Measurements from ENCODE around the gene FBLN5. TPM values are rescaled to one million over a fixed set of nuclear protein-coding genes. Genes with fewer than 3 reads are reported as not detected.

FBLN5 gene
- total and polyA plus RNA-seq, 5 experiments from 2014 or later = 7.2 to 37.7 (median 21.2) TPM

GRCh38 chr14:91830777-91831176 is 116.7 kb downstream of the FBLN5 start:
- peak overlapping the region in 7 of 10 donors; percentile 20 to 77 (median 47) for H3K27ac Mint-ChIP-seq
- no peaks in the 10 kb centered on the region for H3K27me3 Mint-ChIP-seq
- no peak for DNase-seq
- H3K4me3 Mint-ChIP-seq = peak overlapping the region in 6 of 10 donors; percentile 5 to 55 (median 29)
- H3K9me3 Mint-ChIP-seq = peaks cover 0 to 10% (median 3%) of the 10 kb centered on the region in 9 donors
- POLR2A ChIA-PET = interaction anchor here (0.8 to 1.6 kb wide), 5 partner anchors 26 to 69 kb away, joined by 3 to 6 read pairs (median 3); partner anchors contain the start of gene TC2N
- H3K36me3 Mint-ChIP-seq = peaks cover 14 to 51% (median 22%) of the 10 kb centered on the region in 3 donors
- no peak for ATAC-seq
- peaks cover 34 to 67% (median 59%) of the 10 kb centered on the region in 4 donors for H3K4me1 Mint-ChIP-seq

DNA sequence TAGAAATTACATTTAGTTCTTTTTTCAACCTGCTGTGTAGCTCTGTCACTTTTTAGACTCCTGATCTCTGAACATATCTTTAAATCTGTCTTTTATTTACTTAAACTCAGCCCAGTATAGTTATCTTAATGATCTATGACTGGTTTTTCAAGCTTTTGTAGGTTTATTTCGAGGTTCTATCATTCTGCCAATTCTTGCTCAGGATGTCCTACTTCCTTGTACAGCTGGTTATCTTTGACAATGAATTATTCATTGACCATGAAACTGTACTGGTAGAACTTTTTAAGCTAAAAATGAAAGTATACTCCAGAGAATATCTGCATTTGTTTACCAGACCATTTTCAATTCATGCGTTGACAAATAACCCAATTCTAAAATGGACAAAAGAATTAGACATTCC is 118.0 kb downstream of the FBLN5 start:
- H3K4me1 Mint-ChIP-seq = peaks cover 33 to 66% (median 56%) of the 10 kb centered on the region in 4 donors
- ATAC-seq (no peak), DNase-seq (no peak)
- H3K27ac Mint-ChIP-seq = peak overlapping the region in 6 of 10 donors; percentile 1 to 74 (median 24)
- no peaks in the 10 kb centered on the region for H3K27me3 Mint-ChIP-seq
- POLR2A ChIA-PET = interaction anchor here (0.9 to 1.6 kb wide), 4 partner anchors 27 to 66 kb away, joined by 3 to 6 read pairs (median 3); partner anchors contain the start of gene TC2N
- H3K4me3 Mint-ChIP-seq = peak overlapping the region in 1 of 10 donors; percentile 54
- H3K36me3 Mint-ChIP-seq = peaks cover 16 to 58% (median 31%) of the 10 kb centered on the region in 3 donors
- peaks cover 0 to 10% (median 3%) of the 10 kb centered on the region in 9 donors for H3K9me3 Mint-ChIP-seq

DNA sequence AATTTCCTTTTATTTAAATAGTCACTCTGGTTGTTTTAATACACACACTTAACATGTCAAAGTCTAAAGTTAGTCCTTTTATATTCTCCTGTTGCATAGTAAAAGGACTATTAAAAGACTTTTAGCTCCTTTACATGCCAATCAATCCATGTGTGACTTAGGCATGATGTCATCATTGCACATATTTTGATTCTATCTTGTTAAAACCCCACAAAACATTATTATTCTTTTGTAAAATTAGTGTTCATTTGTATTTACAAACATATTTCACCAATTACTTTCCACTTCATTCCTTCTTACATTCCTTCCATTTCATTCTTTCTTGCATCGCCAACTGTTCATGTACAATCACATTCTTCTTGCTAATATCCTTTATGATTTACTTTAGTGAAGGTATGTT is 119.7 kb downstream of the FBLN5 start:
- DNase-seq (no peak), ATAC-seq (no peak)
- peak overlapping the region in 3 of 10 donors; percentile 2 to 43 (median 10) for H3K27ac Mint-ChIP-seq
- H3K4me1 Mint-ChIP-seq = peaks cover 28 to 64% (median 48%) of the 10 kb centered on the region in 4 donors
- H3K9me3 Mint-ChIP-seq = peaks cover under 1 to 10% (median 4%) of the 10 kb centered on the region in 9 donors
- H3K27me3 Mint-ChIP-seq = no peaks in the 10 kb centered on the region
- POLR2A ChIA-PET = interaction anchor here (1.2 kb wide), 1 partner anchor 45 kb away, joined by 4 read pairs; no protein-coding TSS in a partner anchor
- no peak overlapping the region for H3K4me3 Mint-ChIP-seq
- peaks cover 26 to 66% (median 35%) of the 10 kb centered on the region in 3 donors for H3K36me3 Mint-ChIP-seq

Other genes starting within 250 kb of the FBLN5 start
- gene CATSPERB, start 215.6 kb downstream of the FBLN5 start, total RNA-seq = 1 to 10 TPM; 4.6 to 6.3 TPM
- under 1 TPM in 2 of 3 donors, not detected in 1; 0.09 to 0.49 TPM for gene CATSPERB, start 215.6 kb downstream of the FBLN5 start, polyA plus RNA-seq
- gene TC2N, start 80.2 kb downstream of the FBLN5 start, total RNA-seq = 100 to 1,000 TPM; 298 to 309 TPM
- 100 to 1,000 TPM; 125 to 167 (median 160) TPM for gene TC2N, start 80.2 kb downstream of the FBLN5 start, polyA plus RNA-seq
- gene TRIP11, start 92.4 kb upstream of the FBLN5 start, total RNA-seq = 10 to 100 TPM; 70.8 to 76.3 TPM
- 10 to 100 TPM; 31.4 to 57.6 (median 50.8) TPM for gene TRIP11, start 92.4 kb upstream of the FBLN5 start, polyA plus RNA-seq
- 10 to 100 TPM; 54.9 to 59.3 TPM for gene ATXN3, start 158.9 kb upstream of the FBLN5 start, total RNA-seq
- 10 to 100 TPM; 11.3 to 15.5 (median 14.3) TPM for gene ATXN3, start 158.9 kb upstream of the FBLN5 start, polyA plus RNA-seq
- 100 to 1,000 TPM in 1 of 2 experiments, 10 to 100 TPM in 1; 91.1 to 104 TPM for gene NDUFB1, start 174.0 kb upstream of the FBLN5 start, total RNA-seq
- gene NDUFB1, start 174.0 kb upstream of the FBLN5 start, polyA plus RNA-seq = 100 to 1,000 TPM; 331 to 412 (median 399) TPM
- gene CPSF2, start 174.3 kb upstream of the FBLN5 start, total RNA-seq = 10 to 100 TPM; 69.4 to 74.4 TPM
- gene CPSF2, start 174.3 kb upstream of the FBLN5 start, polyA plus RNA-seq = 10 to 100 TPM; 28.3 to 30.7 (median 29.5) TPM

Measured in naive thymus-derived CD8-positive, alpha-beta T cell (primary cell).